Epidermal melanocyte (primary cell): Measurements from ENCODE around the gene MTG2.

ENCODE experiments used
- DNase-seq: peaks from one replicate; pipeline ENCODE4 v3.0.0; 2011; ENCODE audit warnings: low spot score; ENCODE audit not compliant: insufficient read length

The MTG2 gene

GRCh38 chr20:62162765-62163484 is 19.9 kb upstream of the MTG2 start:
- no peak for DNase-seq

GRCh38 chr20:62163485-62163865 is 19.4 kb upstream of the MTG2 start:
- no peak for DNase-seq

GRCh38 chr20:62163986-62164762 is 18.7 kb upstream of the MTG2 start:
- no peak for DNase-seq

GRCh38 chr20:62164879-62165761 is 17.7 kb upstream of the MTG2 start:
- DNase-seq = no peak

GRCh38 chr20:62165762-62166399 is 16.9 kb upstream of the MTG2 start:
- DNase-seq = no peak

GRCh38 chr20:62167474-62167873 is 15.4 kb upstream of the MTG2 start:
- no peak for DNase-seq

GRCh38 chr20:62168061-62168460 is 14.8 kb upstream of the MTG2 start:
- no peak for DNase-seq

- DNase-seq = no peak
Observed at GRCh38 chr20:62168890-62169435, 13.9 kb upstream of the MTG2 start.

GRCh38 chr20:62170536-62170935 is 12.3 kb upstream of the MTG2 start:
- no peak for DNase-seq

GRCh38 chr20:62171245-62171644 is 11.6 kb upstream of the MTG2 start:
- no peak for DNase-seq

- no peak for DNase-seq
Observed at GRCh38 chr20:62172666-62173065, 10.2 kb upstream of the MTG2 start.

GRCh38 chr20:62174021-62174804 is 8.6 kb upstream of the MTG2 start:
- DNase-seq = no peak

GRCh38 chr20:62174870-62175624 is 7.8 kb upstream of the MTG2 start:
- no peak for DNase-seq

- no peak for DNase-seq
Observed at GRCh38 chr20:62175711-62176110, 7.1 kb upstream of the MTG2 start.

GRCh38 chr20:62176866-62177265 is 6.0 kb upstream of the MTG2 start:
- no peak for DNase-seq

GRCh38 chr20:62177307-62177706 is 5.5 kb upstream of the MTG2 start:
- no peak for DNase-seq

- no peak for DNase-seq
Observed at GRCh38 chr20:62178316-62179161, 4.3 kb upstream of the MTG2 start.

GRCh38 chr20:62179162-62179504 is 3.7 kb upstream of the MTG2 start:
- no peak for DNase-seq

GRCh38 chr20:62181808-62182207 is 1.0 kb upstream of the MTG2 start:
- no peak for DNase-seq
